Colonic mucosa (tissue), 4 donors: ENCODE data around the gene FIGN. TPM values are rescaled to one million over a fixed set of nuclear protein-coding genes. Genes with fewer than 3 reads are reported as not detected.

Source experiments
- DNase-seq: peaks from one replicate; pipeline ENCODE4 v3.0.0-alpha.2; 2020
- H3K27ac ChIP-seq: fragments of 200-600 bp; one replicate; pipeline ENCODE4 v1.8.0; 2021
- H3K27me3 ChIP-seq: fragments of 200-600 bp; one replicate; pipeline ENCODE4 v1.8.0; 2021
- H3K36me3 ChIP-seq: fragments of 200-600 bp; one replicate; pipeline ENCODE4 v1.8.0; 2021
- H3K4me1 ChIP-seq: fragments of 200-600 bp; one replicate; pipeline ENCODE4 v1.8.0; 2021; ENCODE audit warnings: mild to moderate bottlenecking
- H3K4me3 ChIP-seq: fragments of 200-600 bp; one replicate; pipeline ENCODE4 v1.8.0; 2021
- H3K9ac ChIP-seq, 2 donors: one replicate each; pipeline ENCODE4 v1.7.0; 2013; ENCODE audit warnings: control low read depth in 2 of 2, low read depth in 2 of 2, low read length in 2 of 2
- H3K9me3 ChIP-seq: fragments of 200-600 bp; one replicate; pipeline ENCODE4 v1.8.0; 2021
- intact Hi-C: fragments of 100-400 bp; cut with DNase I; formaldehyde crosslinking; loops from one replicate; pipeline ENCODE4 v1.14.1; 2022
- total RNA-seq, 2 donors: library from RNA; stranded (reverse); fragmentation: NEBNext Ultra II Directional in 1 of 2; extraction: Animal tissue kit (Norgen Biotek cat#: 25700) in 1 of 2; gene quantifications; one replicate each; pipeline ENCODE4 v1.2.1, GENCODE V29; 2021
- TF ChIP-seq, protein P1 (sequence below): fragments of 200-600 bp; IDR thresholded peaks from one replicate; pipeline ENCODE4 v1.8.0; 2022; ENCODE audit warnings: antibody characterized with exemption, mild to moderate bottlenecking
- donor health status: healthy.
- donor health status: DM: no; HTN: no; CAD: no.
- donor health status: DM: no; HTN: no; CAD: no.

Gene FIGN
- total RNA-seq, 2 donors from 2014 or later: 0.58 to 0.89 TPM

DNA sequence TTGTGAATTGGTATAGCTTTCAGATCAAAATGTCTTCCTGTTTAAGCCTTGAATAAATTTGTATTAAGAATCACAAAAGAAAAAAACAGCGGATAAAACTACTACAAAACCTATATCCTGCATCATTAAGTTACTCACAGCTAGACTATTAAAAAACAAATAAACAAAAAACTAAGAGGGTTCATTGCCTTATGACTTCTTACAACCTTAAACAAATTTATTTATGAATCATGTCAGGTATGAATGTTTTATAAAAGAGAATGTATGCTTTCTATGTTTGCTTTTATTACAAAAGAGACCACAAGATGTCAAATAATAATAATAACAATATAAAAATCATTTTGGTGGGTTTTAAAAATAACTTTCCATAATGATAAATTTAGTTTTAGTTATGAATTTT lies 109.6 kb downstream of the FIGN start:
- DNase-seq: no peak

DNA sequence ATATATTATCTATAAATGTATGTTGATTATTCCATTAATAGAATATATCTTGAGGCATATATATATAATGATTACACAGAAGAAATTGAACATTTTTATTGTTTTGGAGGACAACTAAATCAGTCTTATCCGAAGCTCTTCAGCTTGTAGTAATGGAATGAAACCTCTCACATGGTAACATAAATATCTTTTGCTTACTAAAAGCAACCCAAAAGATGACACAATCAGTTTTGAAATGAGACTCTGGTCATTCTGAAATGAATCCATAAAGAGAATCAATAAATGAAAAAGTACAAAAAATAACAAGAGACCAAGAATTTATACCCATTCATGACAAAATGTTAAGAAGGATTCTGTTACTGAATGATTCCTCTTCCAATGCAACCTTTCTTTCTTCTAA lies 110.2 kb downstream of the FIGN start:
- intact Hi-C loops: no loop called here
- H3K36me3 ChIP-seq: no peaks in the 10 kb centered on the region
- no peak overlapping the region for H3K4me3 ChIP-seq
- TF ChIP-seq, protein P1, sequence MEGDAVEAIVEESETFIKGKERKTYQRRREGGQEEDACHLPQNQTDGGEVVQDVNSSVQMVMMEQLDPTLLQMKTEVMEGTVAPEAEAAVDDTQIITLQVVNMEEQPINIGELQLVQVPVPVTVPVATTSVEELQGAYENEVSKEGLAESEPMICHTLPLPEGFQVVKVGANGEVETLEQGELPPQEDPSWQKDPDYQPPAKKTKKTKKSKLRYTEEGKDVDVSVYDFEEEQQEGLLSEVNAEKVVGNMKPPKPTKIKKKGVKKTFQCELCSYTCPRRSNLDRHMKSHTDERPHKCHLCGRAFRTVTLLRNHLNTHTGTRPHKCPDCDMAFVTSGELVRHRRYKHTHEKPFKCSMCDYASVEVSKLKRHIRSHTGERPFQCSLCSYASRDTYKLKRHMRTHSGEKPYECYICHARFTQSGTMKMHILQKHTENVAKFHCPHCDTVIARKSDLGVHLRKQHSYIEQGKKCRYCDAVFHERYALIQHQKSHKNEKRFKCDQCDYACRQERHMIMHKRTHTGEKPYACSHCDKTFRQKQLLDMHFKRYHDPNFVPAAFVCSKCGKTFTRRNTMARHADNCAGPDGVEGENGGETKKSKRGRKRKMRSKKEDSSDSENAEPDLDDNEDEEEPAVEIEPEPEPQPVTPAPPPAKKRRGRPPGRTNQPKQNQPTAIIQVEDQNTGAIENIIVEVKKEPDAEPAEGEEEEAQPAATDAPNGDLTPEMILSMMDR: no peak
- no peaks in the 10 kb centered on the region for H3K4me1 ChIP-seq
- no peak overlapping the region for H3K27ac ChIP-seq
- no peak for DNase-seq
- no peaks in the 10 kb centered on the region for H3K27me3 ChIP-seq
- H3K9ac ChIP-seq: no peak overlapping the region
- no peaks in the 10 kb centered on the region for H3K9me3 ChIP-seq

More for the DNA sequence above, 109.6 kb downstream of the FIGN start:
- H3K4me3 ChIP-seq: no peak overlapping the region
- intact Hi-C loops: no loop called here
- TF ChIP-seq, protein P1: no peak
- no peaks in the 10 kb centered on the region for H3K27me3 ChIP-seq
- no peaks in the 10 kb centered on the region for H3K4me1 ChIP-seq
- H3K9me3 ChIP-seq: no peaks in the 10 kb centered on the region
- H3K9ac ChIP-seq: no peak overlapping the region
- no peaks in the 10 kb centered on the region for H3K36me3 ChIP-seq
- no peak overlapping the region for H3K27ac ChIP-seq

DNA sequence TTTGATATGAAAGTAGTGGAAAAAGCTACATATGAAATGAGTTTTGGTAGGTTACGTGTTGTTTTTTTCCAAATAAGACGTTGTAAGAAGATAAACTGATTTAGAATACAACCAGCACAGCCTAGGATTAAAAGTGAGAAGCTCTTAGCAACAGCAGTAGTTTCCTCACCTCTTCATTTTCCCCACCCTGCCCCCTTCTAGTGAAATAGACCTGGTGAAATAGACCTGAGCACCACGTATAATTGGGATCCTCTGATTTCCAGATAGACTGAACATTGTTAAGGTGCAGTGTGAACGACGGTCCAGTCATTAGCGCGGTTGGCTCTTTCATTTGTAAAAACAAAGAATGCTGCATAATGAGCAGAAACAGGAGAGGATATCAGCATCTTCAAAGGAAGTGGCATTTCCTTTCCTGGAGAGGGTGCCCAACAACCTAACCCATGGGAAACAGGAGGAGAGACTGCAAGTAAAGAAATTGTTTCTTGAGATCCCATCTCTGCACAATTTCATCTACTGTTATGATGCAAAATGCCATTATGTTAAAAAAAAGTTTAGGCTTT lies 114.3 kb downstream of the FIGN start:
- no peaks in the 10 kb centered on the region for H3K4me1 ChIP-seq
- no peaks in the 10 kb centered on the region for H3K27me3 ChIP-seq
- no peak overlapping the region for H3K9ac ChIP-seq
- no peak overlapping the region for H3K4me3 ChIP-seq
- TF ChIP-seq, protein P1: no peak
- DNase-seq: no peak
- intact Hi-C loops: no loop called here
- no peak overlapping the region for H3K27ac ChIP-seq
- no peaks in the 10 kb centered on the region for H3K36me3 ChIP-seq
- no peaks in the 10 kb centered on the region for H3K9me3 ChIP-seq

DNA sequence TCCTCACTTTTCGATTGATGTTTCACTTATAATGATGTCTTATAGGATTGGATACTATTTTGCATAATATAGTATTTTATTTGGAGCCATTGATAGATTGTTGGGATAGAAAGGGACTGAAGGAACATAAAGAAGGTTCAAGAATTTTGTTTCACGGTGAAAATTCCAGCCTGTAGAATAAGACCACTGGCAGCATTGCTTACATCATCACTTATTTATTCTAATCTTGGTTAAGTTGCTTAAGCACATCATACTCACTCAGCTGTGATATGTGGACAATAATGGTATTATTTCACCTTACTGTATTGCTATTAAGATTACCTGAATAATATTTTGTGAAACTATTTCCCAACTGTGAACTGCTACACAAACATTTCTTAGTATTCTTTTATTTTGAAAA lies 118.3 kb downstream of the FIGN start:
- no peak for DNase-seq
- intact Hi-C loops: no loop called here
- no peak overlapping the region for H3K4me3 ChIP-seq
- no peaks in the 10 kb centered on the region for H3K27me3 ChIP-seq
- H3K36me3 ChIP-seq: no peaks in the 10 kb centered on the region
- H3K9ac ChIP-seq: no peak overlapping the region
- H3K27ac ChIP-seq: no peak overlapping the region
- no peaks in the 10 kb centered on the region for H3K9me3 ChIP-seq
- no peaks in the 10 kb centered on the region for H3K4me1 ChIP-seq
- TF ChIP-seq, protein P1: no peak

DNA sequence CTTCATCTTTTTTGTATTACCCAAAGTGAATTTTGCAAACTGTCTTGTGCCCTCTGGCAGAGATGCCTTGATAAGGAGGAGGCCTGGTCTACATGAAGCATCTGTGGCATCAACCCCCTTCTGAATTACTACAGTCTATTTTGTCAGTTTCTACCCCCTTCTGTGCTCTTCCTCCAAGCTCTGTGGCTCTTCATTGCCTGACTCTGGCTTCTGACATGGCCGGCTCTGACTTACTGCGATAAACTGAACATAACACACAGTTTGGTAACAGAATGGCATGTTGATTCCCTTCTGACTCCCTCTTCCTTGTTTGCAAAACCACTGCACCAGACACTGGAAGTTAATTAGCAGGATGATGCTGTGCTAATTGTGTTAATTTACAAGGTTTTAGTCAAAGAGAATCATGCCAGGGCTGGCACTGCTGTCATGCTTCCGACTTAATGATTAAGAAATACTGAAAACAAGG lies 122.5 kb downstream of the FIGN start:
- Histone ChIP-seq H3K9me3 (no peaks in the 10 kb centered on the region), H3K27me3 (no peaks in the 10 kb centered on the region), H3K4me1 (no peaks in the 10 kb centered on the region), H3K9ac (no peak overlapping the region), H3K36me3 (no peaks in the 10 kb centered on the region), H3K27ac (no peak overlapping the region), H3K4me3 (no peak overlapping the region)
- intact Hi-C loops: no loop called here
- no peak for DNase-seq
- TF ChIP-seq, protein P1: no peak
